Psoas muscle (tissue), 8 donors: ENCODE results near the gene MYCBP2. TPM values are rescaled to one million over a fixed set of nuclear protein-coding genes. Genes with fewer than 3 reads are reported as not detected.

Experiments
- ATAC-seq, 4 donors: fragments of 200-7000 bp; cut with Tn5 transposase; one replicate each; pipeline ENCODE4 v1.9.1; 2020; ENCODE audit warnings: moderate library complexity in 3 of 4, mild to moderate bottlenecking in 2 of 4
- DNase-seq, 2 donors: peaks; one replicate each; pipeline ENCODE4 v3.0.0-alpha.2; 2020
- H3K27ac ChIP-seq: fragments of 200-600 bp; one replicate; pipeline ENCODE4 v1.8.0; 2022
- H3K27me3 ChIP-seq, 3 donors: fragments of 200-600 bp in 1 of 3; one replicate each; pipeline versions ENCODE4 v1.6.1 to v1.8.0; 2013 to 2022; ENCODE audit warnings: low read length in 2 of 3, mild to moderate bottlenecking in 2 of 3, moderate library complexity in 1 of 3; ENCODE audit not compliant: insufficient read depth in 3 of 3
- H3K36me3 ChIP-seq, 2 donors: fragments of 200-600 bp in 1 of 2; one replicate each; pipeline versions ENCODE4 v1.6.1 to v1.8.0; 2013 to 2022; ENCODE audit warnings: low read depth in 1 of 2, mild to moderate bottlenecking in 1 of 2, moderate library complexity in 1 of 2; ENCODE audit not compliant: insufficient read depth in 1 of 2
- H3K4me1 ChIP-seq: fragments of 200-600 bp; one replicate; pipeline ENCODE4 v1.8.0; 2022
- H3K4me3 ChIP-seq: fragments of 200-600 bp; one replicate; pipeline ENCODE4 v1.8.0; 2022; ENCODE audit warnings: mild to moderate bottlenecking
- H3K9me3 ChIP-seq: fragments of 200-600 bp; one replicate; pipeline ENCODE4 v1.8.0; 2022
- CTCF ChIP-seq: fragments of 200-600 bp; IDR thresholded peaks from one replicate; pipeline ENCODE4 v1.8.0; 2022; ENCODE audit warnings: antibody characterized with exemption
- WGBS, 3 donors: extraction: QIAGEN DNeasy Blood & Tissue Kit; methylation state at CpG; one replicate each; pipeline versions ENCODE4 v1.1.6 to v1.1.7; 2013; 5-methylcytosine and 5-hydroxymethylcytosine counted together
- intact Hi-C, 2 donors: fragments of 100-400 bp; cut with DNase I; formaldehyde crosslinking; loops; one replicate each; pipeline versions ENCODE4 v1.11.0 to v1.14.2; 2022
- polyA plus RNA-seq, 3 donors: library from polyadenylated mRNA; stranded (reverse); fragments of 200-250 nt; gene quantifications; one replicate each; pipeline ENCODE4 v1.2.3, GENCODE V29; 2013
- total RNA-seq, 4 donors: library from RNA; stranded (reverse); fragmentation: NEBNext Ultra II Directional in 2 of 4; extraction: Animal tissue kit (Norgen Biotek cat#: 25700) in 2 of 4; gene quantifications; one replicate each; pipeline versions ENCODE4 v1.2.1 to v1.2.4, GENCODE V29; 2021 to 2023
- donor health status: healthy with polysubstance abuse.
- donor health status: DM: no; HTN: no; CAD: no; lungs with moderate emphysema.
- donor health status: Bipolar disorder and iron deficiency.
- donor health status: healthy.
- donor health status: DM: yes; HTN: yes; CAD: no.
- donor health status: DM: no; HTN: no; CAD: no.
- donor health status: DM: no; HTN: no; CAD: no.
- donor health status: DM: yes; HTN: yes; CAD: no.

MYCBP2 gene
- total and polyA plus RNA-seq, 7 donors = 10.8 to 49.5 (median 35.5) TPM

- WGBS, 3 donors = 85 to 90% (median 87%) methylated on average over 3 of the region's 3 CpGs
- Histone ChIP-seq H3K4me1 (no peaks in the 10 kb centered on the region), H3K27ac (no peak overlapping the region), H3K27me3 (no peaks in the 10 kb centered on the region), H3K4me3 (no peak overlapping the region), H3K36me3 (peaks cover 0 to 56% of the 10 kb centered on the region in 2 donors), H3K9me3 (no peaks in the 10 kb centered on the region)
- DNase-seq = no peak
- TF ChIP-seq CTCF = no peak
- peak in 1 of 4 donors; percentile 41 for ATAC-seq
- intact Hi-C loops = no loop called here
These were observed 87.6 kb downstream of the MYCBP2 start for GRCh38 chr13:77239312-77239711.

- peaks cover 2 to 41% of the 10 kb centered on the region in 2 donors for H3K36me3 ChIP-seq
- intact Hi-C loops = loop anchor here in 1 of 2 donors (2.0 kb wide), 1 partner anchor 31 kb away; no protein-coding TSS in a partner anchor
- H3K4me3 ChIP-seq = no peak overlapping the region
- no peaks in the 10 kb centered on the region for H3K9me3 ChIP-seq
- no peak overlapping the region for H3K27ac ChIP-seq
- no peak for ATAC-seq
- no peaks in the 10 kb centered on the region for H3K4me1 ChIP-seq
- H3K27me3 ChIP-seq = no peaks in the 10 kb centered on the region
- no peak for TF ChIP-seq CTCF
- DNase-seq = no peak
These were observed 91.4 kb downstream of the MYCBP2 start for GRCh38 chr13:77235456-77236022.

- WGBS, 3 donors = 92 to 98% (median 95%) methylated on average over 4 of the region's 4 CpGs
- ATAC-seq = no peak
- no peaks in the 10 kb centered on the region for H3K9me3 ChIP-seq
- H3K36me3 ChIP-seq = peaks cover 2 to 29% of the 10 kb centered on the region in 2 donors
- intact Hi-C loops = no loop called here
- H3K4me1 ChIP-seq = no peaks in the 10 kb centered on the region
- DNase-seq = no peak
- TF ChIP-seq CTCF = no peak
- H3K4me3 ChIP-seq = no peak overlapping the region
- H3K27me3 ChIP-seq = no peaks in the 10 kb centered on the region
- H3K27ac ChIP-seq = no peak overlapping the region
These were observed 93.7 kb downstream of the MYCBP2 start for GRCh38 chr13:77233159-77233558.

GRCh38 chr13:77230560-77230959, 96.3 kb downstream of the MYCBP2 start:
- H3K36me3 ChIP-seq = peaks cover 2 to 31% of the 10 kb centered on the region in 2 donors
- WGBS, 3 donors = 89 to 92% (median 91%) methylated on average over 5 of the region's 5 CpGs

More at GRCh38 chr13:77230560-77230959, 96.3 kb downstream of the MYCBP2 start:
- H3K27ac ChIP-seq = no peak overlapping the region
- TF ChIP-seq CTCF = no peak
- intact Hi-C loops = no loop called here
- no peaks in the 10 kb centered on the region for H3K27me3 ChIP-seq
- no peaks in the 10 kb centered on the region for H3K4me1 ChIP-seq
- H3K4me3 ChIP-seq = no peak overlapping the region
- DNase-seq = no peak
- H3K9me3 ChIP-seq = no peaks in the 10 kb centered on the region
- ATAC-seq = no peak
